Activated T-helper 1 cell treated with Interleukin-2 at 50 U/mL for 16 hours (primary cell): ENCODE measurements around the gene CCDC158.
"Not testable (repeated sequence)": the region's sequence is repeated elsewhere in the genome, so short reads cannot be mapped to it uniquely, and the experiment has no call there.

ENCODE experiments used
- DNase-seq: peaks from one replicate; pipeline ENCODE4 v3.0.0-alpha.2; 2020; ENCODE audit warnings: low read depth

CCDC158 gene

DNA sequence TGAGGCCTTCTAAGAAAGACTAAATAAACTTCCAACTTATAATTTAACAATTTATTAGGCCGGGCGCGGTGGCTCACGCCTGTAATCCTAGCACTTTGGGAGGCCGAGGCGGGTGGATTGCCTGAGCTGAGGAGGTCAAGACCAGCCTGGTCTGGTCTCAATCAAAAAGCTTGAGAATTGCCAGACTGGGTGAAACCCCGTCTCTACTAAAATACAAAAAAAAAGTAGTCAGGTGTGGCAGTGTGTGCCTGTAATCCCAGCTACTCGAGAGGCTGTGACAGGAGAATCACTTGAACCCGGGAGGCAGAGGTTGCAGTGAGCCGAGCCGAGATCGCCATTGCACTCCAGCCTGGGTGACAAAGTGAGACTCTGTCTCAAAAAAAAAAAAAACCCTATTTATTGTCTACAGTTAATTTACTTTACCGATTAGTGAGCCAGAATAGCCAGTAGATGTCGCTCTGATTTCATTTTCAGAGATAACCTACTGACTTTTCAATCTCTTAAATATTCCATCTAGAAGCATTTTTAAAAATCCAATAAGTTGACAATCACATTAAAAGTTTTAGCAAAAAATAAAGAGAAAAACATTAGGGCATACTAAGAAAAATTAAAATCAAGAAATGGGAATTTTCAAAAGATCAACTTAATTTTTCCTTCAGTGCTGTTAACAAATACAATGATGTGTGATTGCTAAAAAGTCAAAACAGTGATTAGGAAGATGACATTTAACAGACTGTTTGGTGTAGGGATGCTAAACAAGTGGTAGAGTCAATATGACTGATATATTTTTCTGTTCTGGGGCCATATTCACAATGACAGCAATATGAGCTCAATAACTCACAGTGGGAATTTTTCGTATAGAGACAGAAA, 9.8 kb upstream of the CCDC158 start:
- DNase-seq = no peak

DNA sequence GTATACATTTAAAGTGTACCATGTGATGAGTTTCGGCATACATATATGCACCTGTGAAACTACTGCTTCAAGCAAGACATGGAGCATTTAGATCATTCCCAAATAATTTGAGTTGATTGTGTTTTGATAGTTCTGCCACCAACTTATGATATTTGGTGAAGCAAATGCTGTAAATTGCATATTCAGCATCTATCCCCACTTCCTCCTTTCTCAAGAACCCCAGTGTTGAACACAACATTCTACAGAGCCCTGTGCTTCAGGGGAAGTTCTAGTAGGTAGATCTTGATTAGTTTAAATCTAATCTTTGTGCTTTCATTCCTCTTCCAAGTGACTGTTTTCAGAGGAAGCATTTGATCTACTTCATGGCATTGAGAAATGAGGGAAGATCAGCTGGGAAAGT, 8.7 kb upstream of the CCDC158 start:
- no peak for DNase-seq

DNA sequence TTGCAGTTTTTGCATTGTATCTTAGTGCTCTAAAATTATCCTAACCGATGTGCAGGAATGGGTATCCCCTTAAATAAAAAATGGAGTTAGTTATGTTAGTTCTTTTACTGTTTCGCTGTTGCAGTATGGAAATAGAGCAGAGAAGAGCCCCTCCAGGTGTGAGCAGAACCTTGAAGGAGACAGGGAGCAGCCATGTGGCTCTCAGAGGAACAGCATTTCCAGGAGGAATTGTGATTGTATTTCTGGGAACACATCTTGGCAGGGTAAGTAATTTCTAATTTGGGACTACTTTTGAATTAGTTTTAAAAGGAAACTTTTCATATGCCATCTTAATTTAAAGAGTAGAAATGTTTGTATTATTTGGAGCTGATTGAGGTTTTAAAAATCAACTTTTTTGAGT, 5.3 kb upstream of the CCDC158 start:
- no peak for DNase-seq

DNA sequence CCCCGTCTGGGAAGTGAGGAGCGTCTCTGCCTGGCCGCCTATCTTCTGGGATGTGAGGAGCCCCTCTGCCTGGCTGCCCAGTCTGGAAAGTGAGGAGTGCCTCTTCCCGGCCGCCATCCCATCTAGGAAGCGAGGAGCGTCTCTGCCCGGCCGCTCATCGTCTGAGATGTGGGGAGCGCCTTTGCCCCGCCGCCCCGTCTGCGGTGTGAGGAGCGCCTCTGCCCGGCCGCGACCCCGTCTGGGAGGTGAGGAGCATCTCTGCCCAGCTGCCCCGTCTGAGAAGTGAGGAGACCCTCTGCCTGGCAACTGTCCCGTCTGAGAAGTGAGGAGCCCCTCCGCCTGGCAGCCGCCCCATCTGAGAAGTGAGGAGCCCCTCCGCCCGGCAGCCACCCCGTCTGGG, 2.2 kb upstream of the CCDC158 start:
- DNase-seq = not testable (repeated sequence)

DNA sequence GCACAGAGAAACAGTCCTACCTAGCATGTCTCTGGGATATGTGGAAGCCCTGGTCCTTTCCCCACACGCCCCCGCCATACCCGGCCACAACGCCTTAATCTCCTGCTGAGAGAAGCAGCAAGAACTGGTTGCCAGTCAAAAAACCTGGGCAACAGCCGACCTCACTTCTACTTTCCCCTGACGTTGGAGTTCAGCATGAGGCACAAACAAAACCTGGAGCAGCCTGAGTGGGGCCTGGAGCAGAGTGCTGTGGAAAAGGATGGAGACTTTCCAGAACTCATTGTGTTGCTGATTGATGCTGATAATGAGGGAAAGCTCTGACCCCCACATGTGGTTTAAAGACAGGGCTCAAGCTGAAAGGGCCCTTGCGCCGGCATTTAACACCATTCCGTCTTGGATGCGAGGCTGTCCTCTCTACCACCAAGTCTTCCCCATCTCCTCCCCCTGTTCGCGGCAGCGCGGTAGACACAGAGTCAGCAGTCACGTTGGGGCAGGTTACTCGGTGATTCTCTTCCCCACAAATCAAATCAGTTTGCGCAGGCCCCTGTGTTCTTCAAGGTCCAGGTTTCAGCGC, 666 bp downstream of the CCDC158 start:
- no peak for DNase-seq

DNA sequence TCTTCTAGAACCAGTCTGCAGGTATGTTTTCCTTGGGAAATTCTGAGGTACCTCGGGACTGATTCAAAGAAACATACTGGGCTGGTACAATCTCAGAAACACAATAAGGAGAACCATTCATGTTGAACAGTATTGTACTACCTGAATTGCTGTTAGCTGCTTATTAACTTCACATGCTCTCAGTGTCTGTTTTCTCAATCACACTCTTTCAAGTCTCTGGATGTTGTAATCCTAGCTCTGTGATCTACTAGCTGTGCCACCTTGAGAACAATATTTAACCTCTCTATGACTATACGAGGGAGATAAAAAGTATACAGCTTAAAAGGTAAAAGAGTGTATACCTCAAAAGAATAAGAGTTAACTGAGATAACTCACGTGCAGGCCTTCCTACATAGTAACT, 10.3 kb downstream of the CCDC158 start:
- no peak for DNase-seq

DNA sequence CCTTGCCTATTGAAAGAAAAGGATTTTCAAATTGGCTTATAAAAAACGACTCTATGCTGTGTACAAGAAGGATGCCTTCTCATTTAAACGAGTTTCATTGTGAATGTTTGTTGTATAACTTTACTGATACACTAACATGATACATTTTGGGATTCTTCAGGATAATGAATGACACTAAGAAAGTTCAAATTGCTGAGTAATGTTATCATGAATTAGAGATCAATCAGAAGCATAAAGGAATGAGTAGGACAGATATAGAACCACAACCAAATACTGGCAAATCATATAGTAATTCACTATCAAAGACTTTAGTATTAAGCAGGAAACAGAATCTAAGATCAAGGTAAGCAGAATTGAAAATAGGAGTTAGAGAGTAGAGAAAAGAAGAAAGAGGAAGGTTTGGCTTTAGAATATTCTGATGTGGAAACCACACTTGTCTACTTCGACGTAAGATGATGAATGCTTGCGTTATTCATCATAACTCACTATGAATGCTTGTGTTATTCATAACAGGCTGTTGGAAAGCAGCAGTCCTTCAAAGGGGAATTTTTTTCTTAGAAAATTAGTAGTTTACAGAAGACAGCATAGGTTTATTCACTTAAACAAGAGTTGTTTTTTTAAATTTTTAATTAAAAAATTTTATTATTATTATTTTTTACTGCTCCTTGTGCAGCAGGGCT, 13.4 kb downstream of the CCDC158 start:
- DNase-seq = no peak

DNA sequence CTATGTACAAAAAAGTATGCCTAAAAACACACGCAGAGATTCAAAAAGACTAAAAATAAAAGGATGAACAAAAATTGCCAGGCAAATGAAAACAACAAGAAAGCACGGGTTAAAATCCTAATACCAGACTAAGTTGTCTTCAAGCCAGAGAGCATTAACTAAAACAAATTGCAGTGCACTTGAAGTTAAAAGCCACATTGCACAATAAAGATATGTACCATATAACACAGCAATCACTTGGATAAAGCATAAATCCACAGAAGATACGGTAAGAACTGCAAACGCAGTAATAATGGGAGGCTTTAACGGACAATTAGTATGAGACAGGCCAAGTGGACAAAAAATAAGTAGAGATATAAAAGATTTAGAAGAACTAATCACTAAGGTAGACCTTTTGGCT, 14.9 kb downstream of the CCDC158 start:
- no peak for DNase-seq

DNA sequence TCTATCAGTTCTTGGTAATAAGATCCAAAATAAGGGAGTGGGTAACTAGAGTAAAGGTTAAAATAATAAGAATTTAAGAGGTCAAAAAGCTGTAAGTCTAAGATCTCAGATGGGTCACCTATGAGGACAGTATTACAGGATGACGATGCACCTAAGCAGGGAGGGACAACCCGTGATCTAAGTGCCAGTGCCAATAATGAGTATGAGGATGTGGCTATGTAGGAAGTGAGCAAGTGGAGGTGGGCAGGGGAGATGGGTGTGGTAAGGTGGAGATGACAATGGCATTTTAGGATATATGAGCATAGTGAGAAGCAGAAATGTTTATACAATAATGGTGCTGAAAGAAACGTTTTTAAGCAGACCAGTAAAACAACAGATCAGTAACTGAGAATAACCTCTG, 19.3 kb downstream of the CCDC158 start:
- DNase-seq = no peak

DNA sequence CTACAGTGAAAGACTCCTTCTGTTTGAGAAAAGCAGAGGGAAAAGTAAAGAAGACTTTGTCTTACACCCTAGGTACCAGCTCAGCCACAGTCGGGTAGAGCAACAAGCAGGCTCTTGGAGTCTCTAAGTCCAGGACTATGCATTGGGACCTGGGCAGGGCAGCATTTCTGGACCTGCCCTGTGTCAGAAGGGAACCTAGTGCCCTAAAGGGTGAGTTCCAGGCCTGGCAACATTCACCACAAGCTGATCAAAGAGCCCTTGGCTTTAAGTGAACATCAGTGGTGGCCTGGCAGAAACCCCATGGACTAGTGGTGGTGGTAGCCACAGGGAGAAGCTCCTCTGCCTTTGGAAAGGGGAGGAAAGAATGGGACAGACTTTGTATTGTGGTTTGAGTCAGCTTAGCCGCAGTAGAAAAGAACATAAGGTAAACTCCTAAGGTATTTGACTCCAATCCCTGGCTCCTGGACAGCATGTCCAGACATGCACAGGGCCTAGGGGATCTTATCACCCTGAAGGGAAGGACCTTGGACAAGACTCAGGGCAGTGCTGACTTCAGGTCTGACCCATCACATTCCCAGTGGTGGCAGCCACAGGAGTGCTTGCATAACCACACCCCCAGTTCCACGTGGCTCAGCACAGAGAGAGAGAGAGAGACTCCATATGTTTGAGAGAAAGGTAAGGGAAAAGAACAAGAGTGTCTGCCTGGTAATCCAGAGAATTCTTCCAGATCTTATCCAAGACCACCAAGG, 32.6 kb downstream of the CCDC158 start:
- no peak for DNase-seq

DNA sequence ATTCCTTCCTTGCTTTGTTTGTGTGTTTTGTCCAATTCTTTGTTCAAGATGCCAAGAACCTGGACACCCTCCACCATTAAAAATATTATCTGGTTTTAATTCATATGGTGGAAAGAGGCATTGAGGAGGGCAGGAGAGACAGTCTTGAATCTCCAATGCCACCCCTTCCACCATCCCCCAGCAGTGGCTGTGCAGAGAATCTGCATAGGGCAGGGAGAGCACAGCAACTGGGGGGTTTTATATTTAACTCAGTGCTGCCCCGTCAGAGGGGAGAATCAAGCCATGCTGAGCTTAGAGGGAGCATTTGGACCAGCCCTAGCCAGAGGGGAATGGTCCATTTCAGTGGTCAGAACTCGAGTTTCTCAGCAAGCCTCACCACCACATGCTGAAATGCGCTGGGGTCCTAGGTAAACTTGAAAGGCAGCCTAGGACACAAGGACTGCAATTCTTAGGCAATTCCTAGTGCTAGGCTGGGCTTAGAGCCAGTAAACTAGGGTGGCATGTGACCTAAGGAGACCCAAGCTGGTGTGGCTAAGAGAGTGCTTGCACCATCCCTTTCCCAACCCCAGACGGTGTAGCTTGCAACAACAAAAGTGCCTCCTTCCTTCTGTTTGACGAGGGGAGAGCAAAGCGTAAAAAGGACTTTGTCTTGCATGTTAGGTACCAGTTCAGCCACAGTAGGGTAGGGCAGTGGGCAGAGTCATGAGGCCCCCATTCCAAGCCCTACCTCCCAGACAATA, 34.2 kb downstream of the CCDC158 start:
- DNase-seq = no peak

DNA sequence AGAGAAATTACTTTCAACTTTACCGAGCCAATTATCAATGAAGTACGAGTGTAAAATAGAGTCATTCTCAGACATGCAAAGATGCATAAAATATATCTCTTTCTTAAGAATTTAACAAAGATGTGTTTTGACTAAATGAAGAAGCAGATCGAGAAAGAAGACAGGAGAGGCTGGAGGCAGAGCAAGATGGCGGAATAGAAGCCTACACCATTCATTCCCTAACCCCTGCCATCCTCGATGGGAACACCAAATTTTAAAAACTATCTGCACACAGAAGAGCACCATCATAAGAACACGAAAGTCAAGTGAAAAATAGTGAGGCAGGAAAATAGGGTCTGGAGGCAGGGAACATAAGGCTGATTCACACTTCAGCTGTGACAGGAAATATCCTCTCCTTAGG, 35.0 kb downstream of the CCDC158 start:
- DNase-seq = no peak

DNA sequence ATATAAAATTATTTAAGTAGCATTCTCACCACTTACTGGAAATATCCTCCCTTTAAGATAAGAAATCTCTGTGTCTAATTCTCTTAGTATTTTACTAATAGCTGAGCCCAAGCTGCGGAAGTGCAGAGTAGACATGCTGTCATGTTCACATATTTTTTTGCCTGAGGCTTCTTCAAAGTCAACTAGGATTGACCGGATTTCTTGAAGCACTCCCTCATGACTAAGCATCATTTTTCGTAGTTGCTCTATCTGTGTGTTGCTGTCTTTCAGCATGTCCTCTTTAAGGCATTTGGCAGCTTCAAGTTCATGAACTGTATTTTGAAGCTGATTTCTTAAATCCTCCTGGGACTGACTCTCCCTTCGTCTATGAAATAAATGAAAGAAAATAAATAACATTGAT, 36.9 kb downstream of the CCDC158 start:
- DNase-seq = no peak

DNA sequence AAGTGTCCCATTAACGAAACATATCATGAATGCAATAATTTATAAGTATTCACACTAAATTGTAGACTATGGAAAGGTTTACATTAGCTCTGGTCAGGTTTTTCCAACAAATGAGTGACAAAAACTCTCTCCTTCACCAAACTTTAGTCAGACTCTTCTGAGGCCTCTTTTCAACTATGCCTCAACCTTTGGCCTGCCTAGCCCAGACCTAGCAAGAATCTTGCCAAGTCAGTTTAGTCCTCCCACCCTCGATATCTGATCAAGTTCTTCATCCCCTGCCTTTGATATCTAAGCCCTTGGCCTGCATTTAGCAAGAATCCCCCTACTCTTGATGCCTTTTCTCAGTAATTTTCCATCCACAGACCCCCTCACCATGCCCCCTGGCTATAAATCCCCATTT, 37.9 kb downstream of the CCDC158 start:
- DNase-seq = no peak

DNA sequence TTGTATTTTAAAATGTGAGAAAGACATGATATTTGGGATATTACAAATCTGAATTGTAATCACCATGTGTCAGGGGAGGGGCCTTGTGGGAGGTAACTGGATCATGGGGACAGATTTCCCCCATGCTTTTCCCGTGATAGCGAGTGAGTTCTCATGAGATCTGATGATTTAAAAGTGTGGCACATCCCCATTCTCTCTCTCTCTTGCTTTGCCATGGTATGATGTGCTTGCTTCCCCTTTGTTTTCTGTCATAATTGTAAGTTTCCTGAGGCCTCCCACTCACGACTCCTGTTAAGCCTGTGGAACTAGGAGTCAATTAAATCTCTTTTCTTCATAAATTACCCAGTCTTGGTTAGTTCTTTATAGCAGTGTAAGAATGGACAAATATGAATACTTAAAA, 39.0 kb downstream of the CCDC158 start:
- DNase-seq = no peak

DNA sequence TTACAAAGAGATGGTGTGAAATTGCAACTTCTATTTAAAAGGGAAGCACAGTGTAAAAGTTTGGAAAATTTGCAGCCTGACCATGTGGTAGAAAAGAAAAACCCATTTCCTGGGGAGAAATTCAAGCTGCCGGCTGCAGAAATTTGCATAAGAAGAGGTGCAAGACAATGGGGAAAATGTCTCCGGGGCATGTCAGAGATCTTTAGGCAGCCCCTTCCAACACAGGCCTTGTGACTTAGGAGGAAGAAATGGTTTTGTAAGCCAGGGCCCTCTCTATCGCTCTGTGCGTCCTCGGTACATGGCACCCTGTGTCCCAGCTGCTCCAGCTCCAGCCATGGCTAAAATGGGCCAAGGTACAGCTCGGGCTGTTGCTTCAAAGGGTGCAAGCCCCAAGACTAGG, 40.4 kb downstream of the CCDC158 start:
- no peak for DNase-seq

DNA sequence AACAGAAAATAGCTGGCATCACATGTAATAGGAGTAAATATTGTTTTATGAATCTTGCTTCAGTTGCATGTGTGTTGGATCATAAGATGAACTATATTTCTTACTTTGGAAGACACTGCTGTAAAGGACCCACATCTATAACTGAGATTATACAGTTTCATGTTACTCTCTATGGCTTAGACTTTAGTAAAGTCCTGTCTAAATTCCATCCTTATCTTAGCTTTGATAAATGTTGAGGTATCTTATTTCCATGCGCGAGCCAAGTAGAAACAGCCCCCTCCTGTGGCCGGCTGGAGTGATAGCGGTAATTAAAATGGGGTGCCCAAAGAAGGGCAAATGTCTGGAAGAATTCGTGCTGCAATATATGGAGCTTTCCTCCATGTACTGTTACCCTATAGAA, 43.0 kb downstream of the CCDC158 start:
- peak; percentile 6 for DNase-seq

DNA sequence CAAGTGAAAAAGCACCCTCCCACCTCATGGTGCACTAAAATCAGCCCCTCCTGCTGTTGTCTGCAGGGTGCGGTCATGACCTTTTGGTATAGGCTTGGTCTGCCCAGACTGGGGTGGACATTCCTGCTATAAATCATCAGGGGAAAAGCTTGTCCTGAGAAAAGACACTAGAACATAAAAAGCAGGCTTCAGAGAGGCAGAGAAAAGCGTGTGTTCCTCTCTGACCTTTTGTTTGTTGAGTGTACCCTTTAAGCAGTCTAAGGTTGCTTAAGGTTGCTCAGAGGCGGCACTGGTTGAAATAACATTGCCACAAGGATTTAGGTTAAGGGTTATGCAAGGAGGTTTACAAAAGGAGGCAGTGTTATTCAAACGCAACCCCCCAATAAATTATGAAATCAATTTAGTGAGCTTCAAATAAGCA, 43.5 kb downstream of the CCDC158 start:
- DNase-seq = no peak

DNA sequence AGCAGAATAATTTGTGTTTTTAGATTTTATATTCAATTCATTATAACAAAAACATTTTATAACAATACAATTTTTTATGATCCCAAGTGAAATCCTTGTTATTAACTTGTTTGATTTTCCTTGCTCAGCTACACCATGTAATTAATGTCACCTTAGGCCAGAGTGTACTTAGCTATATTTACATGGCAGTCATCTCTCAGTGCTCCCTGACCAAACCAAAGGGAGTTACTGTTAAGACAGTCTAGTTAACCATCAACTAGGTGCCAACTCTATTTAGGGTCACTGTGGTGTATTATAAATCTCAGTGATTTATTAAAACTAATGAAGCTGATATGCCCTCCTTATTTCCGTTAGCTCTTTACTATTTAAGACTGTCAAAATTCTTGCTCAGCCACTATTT, 44.4 kb downstream of the CCDC158 start:
- no peak for DNase-seq

DNA sequence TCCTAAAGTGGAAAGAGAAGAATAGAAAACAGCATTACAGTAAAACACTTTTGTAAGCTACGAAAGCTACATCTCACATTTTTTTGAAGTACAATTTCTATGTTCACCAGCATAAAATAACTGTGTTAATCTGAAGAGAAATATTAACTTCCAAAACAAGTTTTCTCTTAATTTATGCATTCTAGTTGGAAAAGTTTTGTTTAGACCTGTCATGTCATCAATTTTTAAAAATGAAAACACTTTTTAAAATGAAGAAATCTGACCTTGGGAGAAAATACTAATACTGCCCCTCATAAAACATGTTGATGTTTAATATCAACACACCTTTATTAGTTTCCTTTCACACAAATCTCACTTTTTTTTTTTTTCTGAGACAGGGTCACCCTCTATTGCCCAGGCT, 45.2 kb downstream of the CCDC158 start:
- no peak for DNase-seq

DNA sequence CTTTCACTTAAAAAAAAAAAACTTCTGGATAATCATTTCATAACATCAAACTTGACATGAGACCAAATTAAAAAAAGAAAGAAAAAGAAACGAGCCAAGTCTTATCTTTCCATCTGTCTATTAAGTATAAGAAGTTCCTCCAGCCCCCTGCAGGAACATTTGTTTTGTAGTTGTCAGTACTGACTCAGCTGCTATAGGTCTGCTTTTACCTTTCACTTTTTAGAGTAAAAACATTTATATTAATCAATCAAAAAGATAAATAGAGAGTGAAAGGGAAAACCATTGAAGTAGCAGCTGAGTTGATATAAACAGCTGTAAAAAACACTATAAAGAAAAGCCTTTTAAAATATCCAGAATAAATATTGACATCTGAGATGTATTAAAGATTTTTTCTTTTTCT, 46.1 kb downstream of the CCDC158 start:
- no peak for DNase-seq
